Kidney (tissue), 14 donors: ENCODE measurements around the gene HTRA2. TPM values are rescaled to one million over a fixed set of nuclear protein-coding genes. Genes with fewer than 3 reads are reported as not detected.

ENCODE experiments used
- DNase-seq, 5 donors: peaks; one replicate each; pipeline ENCODE4 v3.0.0-alpha.2; 2013 to 2020
- FAIRE-seq: peaks from 2 replicates; lab custom pipeline; 2012; peaks lifted over from hg19 to GRCh38; lab: Jason Lieb, UNC
- H3K27ac ChIP-seq, 2 donors: one replicate each; pipeline ENCODE4 v1.7.0; 2013; ENCODE audit warnings: low read depth in 2 of 2, low read length in 2 of 2, inconsistent platforms in 1 of 2
- H3K27me3 ChIP-seq: one replicate; pipeline ENCODE4 v1.7.1; 2013; ENCODE audit warnings: low read length, inconsistent platforms; ENCODE audit not compliant: control insufficient read depth, insufficient read depth
- H3K36me3 ChIP-seq, 3 donors: one replicate each; pipeline versions ENCODE4 v1.7.0 to v1.7.1; 2013; ENCODE audit warnings: low read length in 3 of 3, control low read depth in 1 of 3, inconsistent platforms in 1 of 3; ENCODE audit not compliant: insufficient read depth in 3 of 3, control insufficient read depth in 2 of 3
- H3K4me1 ChIP-seq, 3 donors: one replicate each; pipeline versions ENCODE4 v1.7.0 to v1.7.1; 2013; ENCODE audit warnings: low read length in 3 of 3, inconsistent platforms in 1 of 3, low read depth in 1 of 3; ENCODE audit not compliant: control insufficient read depth in 2 of 3, insufficient read depth in 2 of 3
- H3K4me3 ChIP-seq, 3 donors: one replicate each; pipeline versions ENCODE4 v1.7.0 to v1.8.1; 2013; ENCODE audit warnings: low read length in 3 of 3, control low read depth in 1 of 3, inconsistent platforms in 1 of 3
- H3K9ac ChIP-seq, 3 donors: one replicate each; pipeline versions ENCODE4 v1.7.0 to v1.7.1; 2013; ENCODE audit warnings: low read length in 3 of 3, control low read depth in 1 of 3, inconsistent platforms in 1 of 3
- H3K9me3 ChIP-seq, 3 donors: one replicate each; pipeline versions ENCODE4 v1.7.0 to v1.7.1; 2013; ENCODE audit warnings: low read length in 3 of 3, control low read depth in 1 of 3, inconsistent platforms in 1 of 3; ENCODE audit not compliant: control insufficient read depth in 2 of 3, insufficient read depth in 1 of 3
- intact Hi-C: fragments of 100-400 bp; cut with DNase I; formaldehyde crosslinking; loops from one replicate; pipeline ENCODE4 v1.11.1; 2022
- polyA plus RNA-seq: library from polyadenylated mRNA; stranded (reverse); fragments of 350-450 nt; fragmentation: Illumina TruSeq; extraction: RNeasy Lipid Tissue Mini Kit (QIAGEN cat#74804); gene quantifications from one replicate; pipeline ENCODE4 v1.2.3, GENCODE V29; 2014; ENCODE audit warnings: low read depth, low replicate concordance; ENCODE audit not compliant: insufficient read depth
- total RNA-seq: library from RNA; stranded (reverse); fragmentation: NEBNext Ultra II Directional; extraction: Animal tissue kit (Norgen Biotek cat#: 25700); gene quantifications from one replicate; pipeline ENCODE4 v1.2.1, GENCODE V29; 2021
- TF ChIP-seq, protein P1 (sequence below): IDR thresholded peaks from 3 replicates; pipeline ENCODE4 v1.5.1; 2012; ENCODE audit warnings: mild to moderate bottlenecking, moderate library complexity, borderline replicate concordance; ENCODE audit not compliant: insufficient read depth; ENCODE audit errors: extremely low read depth
- donor health status: control.
- donor health status: control.
- donor health status: control.
- donor health status: control.
- donor health status: control.
- donor health status: DM: yes; HTN: yes; CAD: no.
- donor health status: Normal renal cell carcinoma (clear cell type).

The HTRA2 gene
- total and polyA plus RNA-seq, 2 donors from 2014 or later, result 30.8 to 44.2 TPM

DNA sequence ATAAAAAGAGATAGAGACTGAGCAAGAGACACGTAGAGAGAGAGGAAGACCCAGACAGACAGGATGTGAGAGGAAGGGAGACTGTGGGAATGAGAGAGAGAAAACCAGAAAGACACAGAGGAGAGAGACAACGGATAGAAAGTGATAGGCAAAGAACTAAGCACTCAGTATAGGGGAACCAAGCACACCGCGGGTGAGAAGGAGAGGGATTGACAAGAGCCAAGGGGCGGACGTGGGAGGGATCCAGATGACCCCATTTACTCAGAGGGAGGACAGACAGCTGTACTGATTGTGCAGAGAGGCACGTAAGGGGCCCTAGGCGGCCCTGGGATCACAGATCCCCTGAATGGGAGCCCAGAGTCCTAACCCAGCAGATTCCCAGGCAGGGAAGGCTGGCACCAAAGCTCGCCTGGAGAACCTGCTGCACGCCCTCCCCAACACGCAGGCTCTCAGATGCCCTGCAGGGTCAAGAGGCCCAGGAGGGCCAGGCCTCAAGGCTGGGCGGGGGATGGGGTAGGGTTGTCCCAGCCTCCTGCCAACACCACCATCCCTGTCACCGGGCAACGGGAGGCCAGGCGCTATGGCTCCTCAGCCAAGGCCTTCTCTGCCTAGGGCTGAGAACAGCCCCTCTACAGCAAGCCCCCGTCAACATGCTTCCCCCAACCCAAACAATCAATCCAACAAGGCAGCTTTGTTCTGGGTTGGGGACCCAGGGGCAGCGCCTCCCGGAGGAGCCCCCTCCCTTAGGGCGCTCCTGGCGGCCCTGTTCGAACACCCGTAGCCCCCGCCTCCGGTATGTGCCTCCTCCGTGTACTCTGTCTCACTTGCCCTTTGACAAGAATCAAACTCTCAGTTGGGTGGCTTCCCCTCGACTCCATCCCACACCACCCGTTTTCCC, 23.4 kb downstream of the HTRA2 start:
- Histone ChIP-seq H3K9me3 (no peaks in the 10 kb centered on the region), H3K36me3 (no peaks in the 10 kb centered on the region), H3K27ac (no peak overlapping the region), H3K4me3 (peak overlapping the region; percentile 45 to 84 (median 80)), H3K27me3 (no peaks in the 10 kb centered on the region), H3K9ac (peak overlapping the region in 2 of 3 donors; percentile 16 to 69), H3K4me1 (peaks cover 0 to 7% (median 0%) of the 10 kb centered on the region in 3 donors)
- FAIRE-seq (no peak), DNase-seq (peak in 4 of 5 donors; percentile 32 to 86 (median 64))
- intact Hi-C loops, result no loop called here
- TF ChIP-seq, protein P1, sequence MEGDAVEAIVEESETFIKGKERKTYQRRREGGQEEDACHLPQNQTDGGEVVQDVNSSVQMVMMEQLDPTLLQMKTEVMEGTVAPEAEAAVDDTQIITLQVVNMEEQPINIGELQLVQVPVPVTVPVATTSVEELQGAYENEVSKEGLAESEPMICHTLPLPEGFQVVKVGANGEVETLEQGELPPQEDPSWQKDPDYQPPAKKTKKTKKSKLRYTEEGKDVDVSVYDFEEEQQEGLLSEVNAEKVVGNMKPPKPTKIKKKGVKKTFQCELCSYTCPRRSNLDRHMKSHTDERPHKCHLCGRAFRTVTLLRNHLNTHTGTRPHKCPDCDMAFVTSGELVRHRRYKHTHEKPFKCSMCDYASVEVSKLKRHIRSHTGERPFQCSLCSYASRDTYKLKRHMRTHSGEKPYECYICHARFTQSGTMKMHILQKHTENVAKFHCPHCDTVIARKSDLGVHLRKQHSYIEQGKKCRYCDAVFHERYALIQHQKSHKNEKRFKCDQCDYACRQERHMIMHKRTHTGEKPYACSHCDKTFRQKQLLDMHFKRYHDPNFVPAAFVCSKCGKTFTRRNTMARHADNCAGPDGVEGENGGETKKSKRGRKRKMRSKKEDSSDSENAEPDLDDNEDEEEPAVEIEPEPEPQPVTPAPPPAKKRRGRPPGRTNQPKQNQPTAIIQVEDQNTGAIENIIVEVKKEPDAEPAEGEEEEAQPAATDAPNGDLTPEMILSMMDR, result no peak

DNA sequence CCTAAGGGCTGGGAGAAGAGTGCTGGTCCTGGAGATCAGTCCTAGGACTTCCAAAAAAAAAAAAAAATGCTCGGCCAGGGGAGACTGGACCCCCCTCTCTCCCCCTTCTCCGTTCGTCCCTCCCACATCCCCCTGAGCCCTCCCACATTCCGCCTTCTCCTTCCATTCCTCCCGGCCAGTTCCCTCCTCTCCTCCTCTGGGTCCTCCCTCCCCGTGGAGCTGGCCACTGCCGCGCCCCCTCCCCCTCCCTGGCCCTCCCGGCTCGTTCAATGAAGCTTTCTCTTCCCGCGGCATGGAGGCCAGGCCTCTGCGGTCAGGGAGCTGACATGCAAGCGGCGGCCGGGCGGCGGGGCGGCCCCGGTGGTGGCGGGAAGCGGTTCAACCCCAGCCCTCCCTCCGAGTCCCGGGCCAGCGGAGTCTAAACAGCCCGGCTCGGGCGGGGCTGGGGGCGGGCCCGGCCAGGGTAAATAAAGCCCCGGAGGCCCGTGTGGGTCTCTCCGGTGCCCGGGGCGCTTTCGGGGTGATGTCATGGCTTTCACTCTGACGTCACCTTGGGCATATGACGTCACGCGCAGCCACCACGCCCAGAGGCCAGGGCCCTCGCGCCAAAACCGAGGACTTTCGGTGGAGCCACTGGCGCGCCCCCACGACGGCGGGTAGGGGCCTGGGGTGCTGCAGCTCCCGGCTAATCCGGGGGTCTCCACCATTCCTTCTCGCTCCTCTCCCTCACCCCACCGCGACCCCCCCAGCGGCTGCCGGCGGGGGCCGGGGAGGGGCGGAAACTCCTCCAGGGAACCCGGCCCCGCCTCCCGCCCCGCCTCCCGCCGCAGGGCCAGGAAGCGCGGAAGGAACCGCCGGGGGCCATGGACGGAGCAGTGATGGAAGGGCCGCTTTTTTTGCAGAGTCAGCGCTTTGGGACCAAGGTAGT, 24.4 kb downstream of the HTRA2 start, which contains the start of the genes DOK1 and LOXL3:
TSS of gene DOK1 (plus strand) at position 829 of the 928 bp plus-strand sequence. CDS start at position 864, 35 bp downstream.
TSS of gene LOXL3 (minus strand) at position 51 of the 928 bp plus-strand sequence. CDS start 1,308 bp downstream, outside the sequence.
- Histone ChIP-seq H3K27me3 (no peaks in the 10 kb centered on the region), H3K4me3 (peak within 1 kb of the TSS; percentile 80 to 84 (median 80)), H3K36me3 (no peaks in the 10 kb centered on the region), H3K9me3 (no peaks in the 10 kb centered on the region), H3K9ac (peak within 1 kb of the TSS; percentile 29 to 73 (median 69)), H3K4me1 (peaks cover 0 to 7% (median 0%) of the 10 kb centered on the region in 3 donors), H3K27ac (peak within 1 kb of the TSS; percentile 53 to 71)
- intact Hi-C loops, result no loop called here
- DNase-seq, result peak; percentile 93 to 97 (median 95)
- TF ChIP-seq, protein P1, result no peak
- no peak for FAIRE-seq

DNA sequence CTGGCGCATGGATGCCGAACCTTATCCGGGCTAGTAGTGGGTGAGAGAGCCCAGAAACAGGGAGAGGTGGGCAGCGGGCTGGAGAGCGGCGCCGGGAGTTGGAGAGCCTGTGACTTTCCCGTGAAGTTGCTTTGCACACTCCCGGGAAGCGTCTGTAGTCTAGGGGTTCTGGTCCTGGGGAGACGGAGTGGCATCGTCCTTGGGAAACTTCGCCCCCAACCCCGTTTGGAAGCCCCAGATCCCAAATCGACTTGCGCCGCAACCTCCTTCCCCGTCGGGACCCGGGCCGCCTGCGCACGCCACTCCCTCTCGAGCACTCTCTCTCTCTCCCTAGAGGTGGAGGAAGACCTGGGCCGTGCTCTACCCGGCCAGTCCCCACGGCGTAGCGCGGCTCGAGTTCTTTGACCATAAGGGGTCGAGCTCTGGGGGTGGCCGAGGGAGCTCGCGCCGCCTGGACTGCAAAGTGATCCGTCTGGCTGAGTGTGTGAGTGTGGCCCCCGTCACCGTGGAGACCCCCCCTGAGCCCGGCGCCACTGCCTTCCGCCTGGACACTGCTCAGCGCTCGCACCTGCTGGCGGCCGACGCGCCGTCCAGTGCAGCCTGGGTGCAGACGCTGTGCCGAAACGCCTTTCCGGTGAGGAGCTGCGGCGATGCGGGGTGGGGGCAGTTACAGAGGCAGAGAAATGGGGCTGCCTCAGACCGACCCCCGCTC, 25.2 kb downstream of the HTRA2 start:
- peak overlapping the region; percentile 29 to 73 (median 63) for H3K9ac ChIP-seq
- no peaks in the 10 kb centered on the region for H3K9me3 ChIP-seq
- H3K27me3 ChIP-seq, result no peaks in the 10 kb centered on the region
- H3K36me3 ChIP-seq, result no peaks in the 10 kb centered on the region
- FAIRE-seq (no peak), DNase-seq (peak in 4 of 5 donors; percentile 67 to 85 (median 76))
- TF ChIP-seq, protein P1, result no peak
- peaks cover 0 to 3% (median 0%) of the 10 kb centered on the region in 3 donors for H3K4me1 ChIP-seq
- H3K27ac ChIP-seq, result peak overlapping the region in 1 of 2 donors; percentile 51
- intact Hi-C loops, result no loop called here
- H3K4me3 ChIP-seq, result peak overlapping the region; percentile 78 to 84 (median 80)
